Measurements from ENCODE around the gene AGFG2. TPM values are rescaled to one million over a fixed set of nuclear protein-coding genes. Genes with fewer than 3 reads are reported as not detected.

AGFG2 gene
- total and polyA plus RNA-seq, 2 of the 13 experiments (the other 11 are each of a cell fraction or from before 2014, with no cell fraction given): 125 to 132 TPM

DNA sequence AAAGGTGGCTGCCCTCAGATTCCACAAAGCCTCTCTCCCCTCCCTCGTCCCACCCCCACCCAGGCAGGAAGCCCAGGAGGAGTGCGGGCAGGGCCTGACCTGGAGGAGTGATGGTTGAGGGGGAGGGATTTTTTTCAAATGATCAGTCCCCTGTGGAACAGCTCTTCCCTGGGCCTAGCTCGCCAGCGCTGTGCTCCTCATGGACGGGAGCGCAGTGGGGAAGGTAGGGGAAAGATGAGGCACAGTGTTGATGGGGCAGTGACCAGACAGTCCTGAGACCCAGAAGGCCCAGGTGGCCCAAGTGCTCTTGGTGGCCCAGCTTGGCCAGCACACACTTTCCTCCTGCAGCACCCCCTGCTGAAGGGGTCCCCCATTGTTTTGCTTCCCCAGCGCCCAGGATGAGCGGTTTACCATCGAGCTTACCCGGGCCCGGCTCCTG is 26.1 kb downstream of the AGFG2 start:
- FAIRE-seq: no peak
- CTCF ChIA-PET (ENCODE audit: low intra/inter-chr PET ratio, low total read pairs): no interaction called here
- no peak for ATAC-seq
- no TSS peak for BruUV-seq (replicated peaks)
- Histone ChIP-seq H3K9me3 (ENCODE audit: low read length) (no peaks in the 10 kb centered on the region), H3K36me3 (replicated peaks in 1 of 2; ENCODE audit: control insufficient read depth in 1 of 2, insufficient read depth in 2 of 2, low read length in 2 of 2) (peaks cover 27 to 52% of the 10 kb centered on the region in 2 experiments), H2AFZ (ENCODE audit: low read length) (no peak overlapping the region), H3K9ac (ENCODE audit: insufficient read depth, low read depth, low read length) (no peak overlapping the region), H4K20me1 (ENCODE audit: insufficient read depth, low read length) (peaks cover 14% of the 10 kb centered on the region; the same call in 1 of the 2 replicates), H3K79me2 (ENCODE audit: insufficient read depth, low read length) (peaks cover 4% of the 10 kb centered on the region), H3K4me3 (replicated peaks in 1 of 3; ENCODE audit: insufficient read depth in 1 of 3, low read depth in 2 of 3, low read length in 3 of 3) (no peak overlapping the region), H3K27me3 (ENCODE audit: control insufficient read depth in 1 of 2, insufficient read depth in 2 of 2, low read length in 2 of 2) (no peaks in the 10 kb centered on the region), H3K27ac (ENCODE audit: extremely low read length, insufficient read depth, low read length) (peak overlapping the region; percentile 99), H3K4me1 (ENCODE audit: insufficient read depth, low read length) (peaks cover 93% of the 10 kb centered on the region), H3K4me2 (ENCODE audit: low read depth, low read length) (no peak overlapping the region)
- in situ Hi-C loops (cut with HindIII; ENCODE audit: extremely low pct_ligation_motif_present, low pct_unique_long_range_greater_than_20kb) (loop anchor here (5.0 kb wide), 1 partner anchor 78 kb away; no protein-coding TSS in a partner anchor), intact Hi-C loops (cut with micrococcal nuclease; ENCODE audit: unreplicated experiment) (no loop called here)
- DNase-seq (ENCODE audit: low spot score): no peak
- POLR2A ChIA-PET: interaction anchor here (1.1 to 2.2 kb wide), 3 partner anchors 20 to 23 kb away, joined by 3 to 7 read pairs (median 5); partner anchors contain the start of genes FBXO24 and LRCH4
- WGBS (ENCODE audit: low lambda C conversion rate): 92% methylated on average over 9 of the region's 11 CpGs
- TF ChIP-seq SNAPC2 (CRISPR knock-in tag; IDR thresholded peaks at IDR 0.05) (no peak), TRIM24 (CRISPR knock-in tag; IDR thresholded peaks at IDR 0.05) (no peak), NFKBIZ (CRISPR knock-in tag; IDR thresholded peaks at IDR 0.05) (no peak), POLR2AphosphoS5 (IDR thresholded peaks at IDR 0.05; ENCODE audit: low read depth, low read length) (peak; percentile 32; the same call in 1 of the 2 replicates), AGO2 (optimal IDR thresholded peaks at IDR 0.05; ENCODE audit: low read depth, low read length) (peak; percentile 87)
- TF ChIP-seq, protein P1, sequence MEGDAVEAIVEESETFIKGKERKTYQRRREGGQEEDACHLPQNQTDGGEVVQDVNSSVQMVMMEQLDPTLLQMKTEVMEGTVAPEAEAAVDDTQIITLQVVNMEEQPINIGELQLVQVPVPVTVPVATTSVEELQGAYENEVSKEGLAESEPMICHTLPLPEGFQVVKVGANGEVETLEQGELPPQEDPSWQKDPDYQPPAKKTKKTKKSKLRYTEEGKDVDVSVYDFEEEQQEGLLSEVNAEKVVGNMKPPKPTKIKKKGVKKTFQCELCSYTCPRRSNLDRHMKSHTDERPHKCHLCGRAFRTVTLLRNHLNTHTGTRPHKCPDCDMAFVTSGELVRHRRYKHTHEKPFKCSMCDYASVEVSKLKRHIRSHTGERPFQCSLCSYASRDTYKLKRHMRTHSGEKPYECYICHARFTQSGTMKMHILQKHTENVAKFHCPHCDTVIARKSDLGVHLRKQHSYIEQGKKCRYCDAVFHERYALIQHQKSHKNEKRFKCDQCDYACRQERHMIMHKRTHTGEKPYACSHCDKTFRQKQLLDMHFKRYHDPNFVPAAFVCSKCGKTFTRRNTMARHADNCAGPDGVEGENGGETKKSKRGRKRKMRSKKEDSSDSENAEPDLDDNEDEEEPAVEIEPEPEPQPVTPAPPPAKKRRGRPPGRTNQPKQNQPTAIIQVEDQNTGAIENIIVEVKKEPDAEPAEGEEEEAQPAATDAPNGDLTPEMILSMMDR (CRISPR knock-in tag; IDR thresholded peaks at IDR 0.05): 0 out of 2 replicates have a peak, but pooled peaks have one; percentile 5
